Breast epithelium (tissue), 3 donors: ENCODE measurements around the gene XG.

Source experiments
- CTCF ChIP-seq, 3 donors: fragments of 450-650 bp; IDR thresholded peaks; one replicate each; pipeline ENCODE4 v1.5.1; 2016 to 2017; ENCODE audit warnings: antibody characterized with exemption in 3 of 3, mild to moderate bottlenecking in 3 of 3, moderate library complexity in 3 of 3
- POLR2AphosphoS5 ChIP-seq, 3 donors: sonication (generic); formaldehyde crosslinking; IDR thresholded peaks; one replicate each; pipeline ENCODE4 v1.6.1; 2017; ENCODE audit warnings: antibody characterized with exemption in 3 of 3

- TF ChIP-seq CTCF (IDR thresholded peaks at IDR 0.05) (no peak), POLR2AphosphoS5 (IDR thresholded peaks at IDR 0.05) (no peak)
Observed at GRCh38 chrX:2788980-2789379, 37.1 kb downstream of the XG start.
